Dendritic cell treated with granulocyte-macrophage colony-stimulating factor and Interleukin-4, amounts not matched to agents 40 ng/mL and 50 ng/mL, for 4 days (primary cell): ENCODE data around the gene LRRC74A.
"Not testable (repeated sequence)": the region's sequence is repeated elsewhere in the genome, so short reads cannot be mapped to it uniquely, and the experiment has no call there.

Experiments
- H3K27ac Mint-ChIP-seq: one replicate; pipeline ENCODE4 v1.8.0; 2022; ENCODE audit warnings: mild to moderate bottlenecking, mixed read lengths
- H3K27me3 Mint-ChIP-seq: one replicate; pipeline ENCODE4 v1.8.0; 2022; ENCODE audit warnings: mild to moderate bottlenecking, mixed read lengths
- H3K36me3 Mint-ChIP-seq: one replicate; pipeline ENCODE4 v1.8.0; 2022; ENCODE audit warnings: low read depth, mixed read lengths
- H3K4me1 Mint-ChIP-seq: one replicate; pipeline ENCODE4 v1.8.0; 2022; ENCODE audit warnings: low read depth, mixed read lengths
- H3K4me3 Mint-ChIP-seq: one replicate; pipeline ENCODE4 v1.8.0; 2022; ENCODE audit warnings: mild to moderate bottlenecking, moderate library complexity, mixed read lengths
- H3K9me3 Mint-ChIP-seq: one replicate; pipeline ENCODE4 v1.8.0; 2022; ENCODE audit warnings: mixed read lengths
- intact Hi-C: fragments of 100-400 bp; cut with micrococcal nuclease; formaldehyde crosslinking; loops from one replicate; pipeline ENCODE4 v1.15.0; 2022

The LRRC74A gene

GRCh38 chr14:76872796-76873432, 46.7 kb downstream of the LRRC74A start:
- Mint-ChIP-seq H3K27me3 (peaks cover 8% of the 10 kb centered on the region), H3K4me3 (no peak overlapping the region), H3K36me3 (no peaks in the 10 kb centered on the region), H3K9me3 (peaks cover 8% of the 10 kb centered on the region), H3K4me1 (peaks cover 8% of the 10 kb centered on the region), H3K27ac (no peak overlapping the region)
- intact Hi-C loops, result loop anchor here (1.0 kb wide), 1 partner anchor 197 kb away; no protein-coding TSS in a partner anchor

- Mint-ChIP-seq H3K36me3 (no peaks in the 10 kb centered on the region), H3K27ac (no peak overlapping the region), H3K4me1 (no peaks in the 10 kb centered on the region), H3K9me3 (peaks cover 8% of the 10 kb centered on the region), H3K27me3 (peaks cover 8% of the 10 kb centered on the region), H3K4me3 (no peak overlapping the region)
- intact Hi-C loops, result loop anchor here (2.0 kb wide), 1 partner anchor 34 kb away; no protein-coding TSS in a partner anchor
Measured at GRCh38 chr14:76874734-76875133, 48.5 kb downstream of the LRRC74A start.

GRCh38 chr14:76876076-76876475, 49.9 kb downstream of the LRRC74A start:
- Mint-ChIP-seq H3K36me3 (no peaks in the 10 kb centered on the region), H3K4me3 (no peak overlapping the region), H3K9me3 (peaks cover 8% of the 10 kb centered on the region), H3K27me3 (peaks cover 4% of the 10 kb centered on the region), H3K27ac (no peak overlapping the region), H3K4me1 (no peaks in the 10 kb centered on the region)
- intact Hi-C loops, result loop anchor here (1.0 kb wide), 2 partner anchors 192 to 218 kb away; no protein-coding TSS in a partner anchor

GRCh38 chr14:76877871-76878270, 51.7 kb downstream of the LRRC74A start:
- Mint-ChIP-seq H3K27ac (peak overlapping the region; percentile 14), H3K9me3 (peaks cover 8% of the 10 kb centered on the region), H3K36me3 (no peaks in the 10 kb centered on the region), H3K4me3 (no peak overlapping the region), H3K4me1 (no peaks in the 10 kb centered on the region), H3K27me3 (peaks cover 4% of the 10 kb centered on the region)
- intact Hi-C loops, result no loop called here

GRCh38 chr14:76880449-76880848, 54.2 kb downstream of the LRRC74A start:
- Mint-ChIP-seq H3K4me1 (peaks cover 13% of the 10 kb centered on the region), H3K27ac (no peak overlapping the region), H3K36me3 (no peaks in the 10 kb centered on the region), H3K4me3 (no peak overlapping the region), H3K27me3 (peaks cover 4% of the 10 kb centered on the region), H3K9me3 (peaks cover 4% of the 10 kb centered on the region)
- intact Hi-C loops, result no loop called here

GRCh38 chr14:76881348-76881747, 55.1 kb downstream of the LRRC74A start:
- H3K36me3 Mint-ChIP-seq, result no peaks in the 10 kb centered on the region
- no peak overlapping the region for H3K27ac Mint-ChIP-seq
- no peaks in the 10 kb centered on the region for H3K9me3 Mint-ChIP-seq
- peaks cover 18% of the 10 kb centered on the region for H3K4me1 Mint-ChIP-seq
- no peak overlapping the region for H3K4me3 Mint-ChIP-seq
- H3K27me3 Mint-ChIP-seq, result peaks cover 4% of the 10 kb centered on the region
- intact Hi-C loops, result no loop called here

- H3K36me3 Mint-ChIP-seq, result no peaks in the 10 kb centered on the region
- peaks cover 6% of the 10 kb centered on the region for H3K27me3 Mint-ChIP-seq
- intact Hi-C loops, result no loop called here
- H3K27ac Mint-ChIP-seq, result no peak overlapping the region
- H3K4me1 Mint-ChIP-seq, result peaks cover 18% of the 10 kb centered on the region
- H3K4me3 Mint-ChIP-seq, result no peak overlapping the region
- no peaks in the 10 kb centered on the region for H3K9me3 Mint-ChIP-seq
Measured at GRCh38 chr14:76882651-76883050, 56.4 kb downstream of the LRRC74A start.

GRCh38 chr14:76883447-76883846, 57.2 kb downstream of the LRRC74A start:
- no peak overlapping the region for H3K4me3 Mint-ChIP-seq
- no peak overlapping the region for H3K27ac Mint-ChIP-seq
- intact Hi-C loops, result no loop called here
- peaks cover 18% of the 10 kb centered on the region for H3K4me1 Mint-ChIP-seq
- H3K27me3 Mint-ChIP-seq, result peaks cover 11% of the 10 kb centered on the region
- no peaks in the 10 kb centered on the region for H3K36me3 Mint-ChIP-seq
- no peaks in the 10 kb centered on the region for H3K9me3 Mint-ChIP-seq

GRCh38 chr14:76884394-76884793, 58.2 kb downstream of the LRRC74A start:
- peaks cover 11% of the 10 kb centered on the region for H3K27me3 Mint-ChIP-seq
- no peak overlapping the region for H3K4me3 Mint-ChIP-seq
- H3K9me3 Mint-ChIP-seq, result no peaks in the 10 kb centered on the region
- no peaks in the 10 kb centered on the region for H3K36me3 Mint-ChIP-seq
- H3K4me1 Mint-ChIP-seq, result peaks cover 18% of the 10 kb centered on the region
- peak overlapping the region; percentile 71 for H3K27ac Mint-ChIP-seq
- intact Hi-C loops, result no loop called here

GRCh38 chr14:76884853-76885276, 58.7 kb downstream of the LRRC74A start:
- Mint-ChIP-seq H3K27me3 (peaks cover 12% of the 10 kb centered on the region), H3K9me3 (no peaks in the 10 kb centered on the region), H3K4me1 (peaks cover 18% of the 10 kb centered on the region), H3K27ac (peak overlapping the region; percentile 71), H3K36me3 (no peaks in the 10 kb centered on the region), H3K4me3 (no peak overlapping the region)
- intact Hi-C loops, result no loop called here

- Mint-ChIP-seq H3K9me3 (peaks cover 2% of the 10 kb centered on the region), H3K4me1 (peaks cover 18% of the 10 kb centered on the region), H3K27ac (no peak overlapping the region)
Measured at GRCh38 chr14:76887191-76887590, 61.0 kb downstream of the LRRC74A start.

GRCh38 chr14:76891391-76891790, 65.2 kb downstream of the LRRC74A start:
- Mint-ChIP-seq H3K4me1 (no peaks in the 10 kb centered on the region), H3K27ac (no peak overlapping the region), H3K9me3 (peaks cover 9% of the 10 kb centered on the region), H3K36me3 (no peaks in the 10 kb centered on the region), H3K27me3 (peaks cover 12% of the 10 kb centered on the region), H3K4me3 (no peak overlapping the region)
- intact Hi-C loops, result no loop called here

More at GRCh38 chr14:76887191-76887590, 61.0 kb downstream of the LRRC74A start:
- no peak overlapping the region for H3K4me3 Mint-ChIP-seq
- intact Hi-C loops, result no loop called here
- peaks cover 12% of the 10 kb centered on the region for H3K27me3 Mint-ChIP-seq
- H3K36me3 Mint-ChIP-seq, result no peaks in the 10 kb centered on the region

- Mint-ChIP-seq H3K27me3 (peaks cover 9% of the 10 kb centered on the region), H3K4me3 (no peak overlapping the region), H3K4me1 (no peaks in the 10 kb centered on the region), H3K27ac (no peak overlapping the region), H3K9me3 (peaks cover 9% of the 10 kb centered on the region), H3K36me3 (no peaks in the 10 kb centered on the region)
- intact Hi-C loops, result no loop called here
Measured at GRCh38 chr14:76894308-76894707, 68.1 kb downstream of the LRRC74A start.

GRCh38 chr14:76898006-76898405, 71.8 kb downstream of the LRRC74A start:
- peaks cover 28% of the 10 kb centered on the region for H3K27me3 Mint-ChIP-seq
- H3K36me3 Mint-ChIP-seq, H3K4me3 Mint-ChIP-seq, intact Hi-C loops, H3K9me3 Mint-ChIP-seq, H3K27ac Mint-ChIP-seq, H3K4me1 Mint-ChIP-seq: not testable (repeated sequence)

GRCh38 chr14:76900682-76901081, 74.5 kb downstream of the LRRC74A start:
- H3K27me3 Mint-ChIP-seq, result peaks cover 28% of the 10 kb centered on the region
- intact Hi-C loops, result no loop called here
- H3K36me3 Mint-ChIP-seq, result no peaks in the 10 kb centered on the region
- H3K9me3 Mint-ChIP-seq, result no peaks in the 10 kb centered on the region
- peaks cover 22% of the 10 kb centered on the region for H3K4me1 Mint-ChIP-seq
- H3K4me3 Mint-ChIP-seq, result no peak overlapping the region
- peak overlapping the region; percentile 35 for H3K27ac Mint-ChIP-seq
